ENCODE results near the gene HOXD12.

GRCh38 chr2:176075481-176075880, 24.1 kb upstream of the HOXD12 start:
- TF ChIP-seq SUZ12 (IDR thresholded peaks at IDR 0.05; ENCODE audit: extremely low read depth, insufficient read depth, insufficient read length) (no peak), YY1 (IDR thresholded peaks at IDR 0.05; ENCODE audit: insufficient read depth, insufficient read length) (no peak)

All from NT2/D1 (cell line).